ENCODE results near the gene ZNF182.

The ZNF182 gene

GRCh38 chrX:47927212-47927611, 76.6 kb downstream of the ZNF182 start:
- Mint-ChIP-seq H3K4me1 (ENCODE audit: low read depth in 2 of 2) (no peaks in the 10 kb centered on the region), H3K27ac (no peak overlapping the region), H3K9me3 (no peaks in the 10 kb centered on the region), H3K4me3 (no peak overlapping the region), H3K27me3 (no peaks in the 10 kb centered on the region), H3K36me3 (ENCODE audit: insufficient read depth) (no peaks in the 10 kb centered on the region)
- ATAC-seq (replicated peaks): no peak
- no peak for DNase-seq
